Osteoblast (primary cell): ENCODE measurements around the gene PNPLA5. TPM values are rescaled to one million over a fixed set of nuclear protein-coding genes. Genes with fewer than 3 reads are reported as not detected.

Source experiments
- DNase-seq: peaks from one replicate; pipeline ENCODE4 v3.0.0; 2011; ENCODE audit warnings: low spot score, mixed read lengths; ENCODE audit not compliant: insufficient read length; ENCODE audit errors: missing footprints
- H2AFZ ChIP-seq: 2 replicates; pipeline ENCODE4 v1.6.0; 2011; ENCODE audit warnings: mild to moderate bottlenecking, low read length
- H3K27ac ChIP-seq: 2 replicates; pipeline ENCODE4 v1.5.1; 2011; ENCODE audit warnings: mild to moderate bottlenecking, low read depth, low read length, moderate library complexity
- H3K27me3 ChIP-seq: 2 replicates; pipeline ENCODE4 v1.6.0; 2012; ENCODE audit warnings: mild to moderate bottlenecking, control low read depth, inconsistent platforms, low read length, moderate library complexity; ENCODE audit not compliant: insufficient read depth
- H3K36me3 ChIP-seq: 2 replicates; pipeline ENCODE4 v1.5.1; 2011; ENCODE audit warnings: mild to moderate bottlenecking, low read length, control low read depth, moderate library complexity; ENCODE audit not compliant: insufficient read depth
- H3K4me1 ChIP-seq: 2 replicates; pipeline ENCODE4 v1.5.1; 2011; ENCODE audit warnings: mild to moderate bottlenecking, low read length, control low read depth, moderate library complexity; ENCODE audit not compliant: insufficient read depth
- H3K4me2 ChIP-seq: 2 replicates; pipeline ENCODE4 v1.6.0; 2011; ENCODE audit warnings: mild to moderate bottlenecking, low read length; ENCODE audit not compliant: insufficient read depth
- H3K4me3 ChIP-seq: fragments of 200-600 bp; sonication (generic); 3 replicates; pipeline ENCODE4 v1.5.1; 2012; ENCODE audit warnings: mild to moderate bottlenecking, low read length, inconsistent platforms; ENCODE audit not compliant: insufficient read depth
- H3K79me2 ChIP-seq: 2 replicates; pipeline ENCODE4 v1.6.0; 2012; ENCODE audit warnings: mild to moderate bottlenecking, low read length, control low read depth, inconsistent platforms; ENCODE audit not compliant: insufficient read depth
- H3K9me3 ChIP-seq: 2 replicates; pipeline ENCODE4 v1.5.1; 2011; ENCODE audit warnings: low read depth, low read length, control low read depth
- H4K20me1 ChIP-seq: 2 replicates; pipeline ENCODE4 v1.6.0; 2012; ENCODE audit warnings: mild to moderate bottlenecking, low read length, control low read depth; ENCODE audit not compliant: insufficient read depth
- CTCF ChIP-seq: IDR thresholded peaks from 2 replicates; pipeline ENCODE4 v1.5.1; 2011; ENCODE audit warnings: mild to moderate bottlenecking, low read depth, low read length, moderate library complexity; ENCODE audit errors: extremely low read depth
- total RNA-seq: library from RNA; depleted of rRNA; stranded (reverse); fragments of >200 nt; gene quantifications from 2 replicates; pipeline ENCODE4 v1.2.3, GENCODE V29; 2012

PNPLA5 gene
- total RNA-seq, 1 donor, result not detected

GRCh38 chr22:43887391-43887790, 4.4 kb downstream of the PNPLA5 start:
- Histone ChIP-seq H2AFZ (no peak overlapping the region), H3K36me3 (no peaks in the 10 kb centered on the region), H3K4me2 (no peak overlapping the region), H3K4me1 (no peaks in the 10 kb centered on the region), H3K27ac (no peak overlapping the region), H3K9me3 (no peaks in the 10 kb centered on the region), H3K27me3 (peaks cover 28% of the 10 kb centered on the region), H3K79me2 (no peaks in the 10 kb centered on the region), H4K20me1 (no peaks in the 10 kb centered on the region), H3K4me3 (no peak overlapping the region)
- no peak for DNase-seq
- TF ChIP-seq CTCF, result no peak

GRCh38 chr22:43886231-43886630, 5.6 kb downstream of the PNPLA5 start:
- no peak overlapping the region for H2AFZ ChIP-seq
- no peaks in the 10 kb centered on the region for H3K79me2 ChIP-seq
- no peak overlapping the region for H3K4me2 ChIP-seq
- H3K27me3 ChIP-seq, result peaks cover 16% of the 10 kb centered on the region
- H3K9me3 ChIP-seq, result no peaks in the 10 kb centered on the region
- no peaks in the 10 kb centered on the region for H3K36me3 ChIP-seq
- no peaks in the 10 kb centered on the region for H3K4me1 ChIP-seq
- DNase-seq, result peak; percentile 62
- H3K4me3 ChIP-seq, result no peak overlapping the region
- no peak for TF ChIP-seq CTCF
- no peak overlapping the region for H3K27ac ChIP-seq
- H4K20me1 ChIP-seq, result no peaks in the 10 kb centered on the region

- Histone ChIP-seq H3K27ac (no peak overlapping the region), H3K4me3 (no peak overlapping the region), H3K9me3 (no peaks in the 10 kb centered on the region), H3K79me2 (no peaks in the 10 kb centered on the region), H3K27me3 (peaks cover 12% of the 10 kb centered on the region), H4K20me1 (no peaks in the 10 kb centered on the region), H2AFZ (no peak overlapping the region), H3K4me1 (no peaks in the 10 kb centered on the region), H3K36me3 (no peaks in the 10 kb centered on the region), H3K4me2 (no peak overlapping the region)
- TF ChIP-seq CTCF, result no peak
- DNase-seq, result peak; percentile 17
Measured at GRCh38 chr22:43885786-43886185, 6.0 kb downstream of the PNPLA5 start.

GRCh38 chr22:43885319-43885671, 6.5 kb downstream of the PNPLA5 start:
- Histone ChIP-seq H3K27me3 (peaks cover 7% of the 10 kb centered on the region), H3K4me2 (no peak overlapping the region), H4K20me1 (no peaks in the 10 kb centered on the region), H2AFZ (no peak overlapping the region), H3K4me3 (no peak overlapping the region), H3K36me3 (no peaks in the 10 kb centered on the region), H3K9me3 (no peaks in the 10 kb centered on the region), H3K27ac (no peak overlapping the region), H3K79me2 (no peaks in the 10 kb centered on the region), H3K4me1 (no peaks in the 10 kb centered on the region)
- no peak for TF ChIP-seq CTCF
- DNase-seq, result peak; percentile 13
